GM12878 (cell line): Measurements from ENCODE around the gene SCARB2. TPM values are rescaled to one million over a fixed set of nuclear protein-coding genes. Genes with fewer than 3 reads are reported as not detected.

ENCODE experiments used
- ATAC-seq: fragments of 200-7000 bp; cut with Tn5 transposase; 3 replicates; pipeline ENCODE4 v1.9.1; 2020; ENCODE audit warnings: mild to moderate bottlenecking, moderate library complexity
- BruUV-seq: library from RNA; stranded (reverse); fragments of 400-500 nt; replicated peaks from 2 replicates; lab custom pipeline; 2021; lab: Mats Ljungman, UMichigan
- CTCF ChIA-PET: fragments of 300-600 bp; sonication (Branson Sonifier 250); formaldehyde crosslinking; extraction: SDS; loops from one replicate; lab custom pipeline; 2021; ENCODE audit warnings: inconsistent platforms; lab: Yijun Ruan, JAX
- POLR2A ChIA-PET: fragments of 350-600 bp; formaldehyde crosslinking; extraction: SDS; loops from one replicate; lab custom pipeline; 2021; ENCODE audit warnings: inconsistent platforms; lab: Charles Lee
- RAD21 ChIA-PET: fragments of 300-600 bp; sonication (Branson Sonifier 250); formaldehyde crosslinking; loops from one replicate; lab custom pipeline; 2023; ENCODE audit warnings: antibody characterized with exemption; ENCODE audit not compliant: unreplicated experiment; lab: Charles Lee
- SMC1A ChIA-PET: fragments of 300-600 bp; sonication (Branson Sonifier 250); formaldehyde crosslinking; loops from one replicate; lab custom pipeline; 2023; ENCODE audit not compliant: unreplicated experiment, uncharacterized antibody; lab: Charles Lee
- DNase-seq: peaks from one replicate; pipeline ENCODE4 v3.0.0-alpha.2; 2011; ENCODE audit warnings: low read depth, low spot score
- FAIRE-seq: peaks from 3 replicates; lab custom pipeline; 2011; peaks lifted over from hg19 to GRCh38; lab: Jason Lieb, UNC
- H2AFZ ChIP-seq: 2 replicates; pipeline ENCODE4 v1.6.0; 2011; ENCODE audit warnings: low read depth, low read length, control low read depth; ENCODE audit not compliant: control insufficient read depth
- H3K27ac ChIP-seq: 2 replicates; pipeline ENCODE4 v1.5.1; 2011; ENCODE audit warnings: control low read depth; ENCODE audit not compliant: control insufficient read depth, insufficient read depth
- H3K27me3 ChIP-seq, 2 experiments: replicated peaks in 1 of 2; 2 replicates each; pipeline versions ENCODE4 v1.6.0 to v1.6.1; 2011; ENCODE audit warnings: low read length in 1 of 2; ENCODE audit not compliant: control insufficient read depth in 2 of 2, insufficient read depth in 2 of 2
- H3K36me3 ChIP-seq, 2 experiments: 2 replicates each; pipeline ENCODE4 v1.5.1; 2011; ENCODE audit warnings: low read length in 1 of 2; ENCODE audit not compliant: control insufficient read depth in 2 of 2, insufficient read depth in 2 of 2
- H3K4me1 ChIP-seq: 2 replicates; pipeline ENCODE4 v1.6.1; 2011; ENCODE audit warnings: mild to moderate bottlenecking, low read length, moderate library complexity, mixed read lengths; ENCODE audit not compliant: control insufficient read depth, insufficient read depth
- H3K4me2 ChIP-seq: 2 replicates; pipeline ENCODE4 v1.6.0; 2011; ENCODE audit warnings: control low read depth; ENCODE audit not compliant: control insufficient read depth, insufficient read depth
- H3K4me3 ChIP-seq: fragments of 200-600 bp; sonication (generic); 2 replicates; pipeline ENCODE4 v1.5.1; 2016
- H3K79me2 ChIP-seq: 2 replicates; pipeline ENCODE4 v1.6.0; 2011; ENCODE audit warnings: low read length; ENCODE audit not compliant: control insufficient read depth, insufficient read depth
- H3K9ac ChIP-seq: 2 replicates; pipeline ENCODE4 v1.8.0; 2011; ENCODE audit warnings: low read length, control low read depth, mixed read lengths; ENCODE audit not compliant: control insufficient read depth, insufficient read depth
- H3K9me3 ChIP-seq: replicated peaks from 3 replicates; pipeline ENCODE4 v1.5.1; 2011; ENCODE audit warnings: mild to moderate bottlenecking, low read length; ENCODE audit not compliant: control insufficient read depth, insufficient read depth
- H4K20me1 ChIP-seq: 2 replicates; pipeline ENCODE4 v1.6.0; 2011; ENCODE audit not compliant: control insufficient read depth, insufficient read depth
- CREB1 ChIP-seq: IDR thresholded peaks from 2 replicates; pipeline ENCODE4 v1.6.1; 2012; ENCODE audit warnings: low read depth, mild to moderate bottlenecking, inconsistent platforms
- EGR1 ChIP-seq, 2 experiments: IDR thresholded peaks; 1 replicate in 1 of 2; 2 replicates in 1 of 2; pipeline ENCODE4 v1.6.1; 2011 to 2012; ENCODE audit warnings: low read depth in 2 of 2, low read length in 2 of 2, borderline replicate concordance in 1 of 2, mild to moderate bottlenecking in 1 of 2, moderate library complexity in 1 of 2
- EZH2 ChIP-seq: IDR thresholded peaks from 2 replicates; pipeline ENCODE4 v1.6.1; 2012; ENCODE audit warnings: low read depth, mild to moderate bottlenecking, control low read depth, inconsistent platforms, low read length, borderline replicate concordance; ENCODE audit not compliant: control insufficient read depth
- FOS ChIP-seq: IDR thresholded peaks from 3 replicates; pipeline ENCODE4 v1.6.1; 2011; ENCODE audit warnings: borderline replicate concordance; ENCODE audit not compliant: insufficient read length; ENCODE audit errors: extremely low read depth
- FOXK2 ChIP-seq: fragments of 450-650 bp; IDR thresholded peaks from 2 replicates; pipeline ENCODE4 v1.6.1; 2017; ENCODE audit warnings: mild to moderate bottlenecking, moderate library complexity
- LARP7 ChIP-seq: fragments of 450-650 bp; IDR thresholded peaks from 2 replicates; pipeline ENCODE4 v1.6.1; 2017; ENCODE audit warnings: mild to moderate bottlenecking
- NFIC ChIP-seq: IDR thresholded peaks from 2 replicates; pipeline ENCODE4 v1.6.1; 2012; ENCODE audit warnings: low read depth, mild to moderate bottlenecking, inconsistent platforms, low read length, moderate library complexity
- NR2C1 ChIP-seq: fragments of 450-650 bp; IDR thresholded peaks from 2 replicates; pipeline ENCODE4 v1.6.1; 2017; ENCODE audit warnings: antibody characterized with exemption, mild to moderate bottlenecking, moderate library complexity
- PAX5 ChIP-seq: IDR thresholded peaks from 2 replicates; pipeline ENCODE4 v1.6.1; 2011; ENCODE audit warnings: low read depth, low read length, borderline replicate concordance
- STAT3 ChIP-seq: IDR thresholded peaks from 2 replicates; pipeline ENCODE4 v1.6.1; 2011; ENCODE audit warnings: low read depth, low read length, improper control_type of control experiment
- ZNF592 ChIP-seq: fragments of 450-650 bp; IDR thresholded peaks from 2 replicates; pipeline ENCODE4 v1.6.1; 2017; ENCODE audit warnings: mild to moderate bottlenecking, moderate library complexity
- WGBS: methylation state at CpG from one replicate; pipeline ENCODE4 v1.1.6; 2016; ENCODE audit warnings: low lambda C conversion rate; ENCODE audit not compliant: insufficient replicate concordance, insufficient coverage; ENCODE audit errors: missing lambda C conversion rate; 5-methylcytosine and 5-hydroxymethylcytosine counted together
- in situ Hi-C: fragments of 300-500 bp; cut with MboI; formaldehyde crosslinking; loops from 9 replicates; pipeline ENCODE4 v1.14.3; 2018; ENCODE audit warnings: mixed read lengths
- intact Hi-C: fragments of 100-400 bp; cut with micrococcal nuclease; formaldehyde crosslinking; loops from one replicate; pipeline ENCODE4 v1.14.2; 2022; ENCODE audit not compliant: unreplicated experiment
- polyA plus RNA-seq, 11 experiments: library from polyadenylated mRNA; depleted of rRNA in 4 of 11; unstranded in 6 of 11; stranded (reverse) in 5 of 11; fragments of >200 nt; fragmentation: Nextera tagmentation in 4 of 11; fragmentation: Illumina TruSeq in 1 of 11; extraction: Ambion mirVana in 4 of 11; extraction: Trizol in 1 of 11; gene quantifications; 1 replicate in 1 of 11; 2 replicates in 10 of 11; pipeline versions ENCODE4 v1.2.1 to v1.2.3, GENCODE V29; 2011 to 2016; ENCODE audit warnings: inconsistent platforms in 2 of 11, missing spikeins in 2 of 11, low read depth in 1 of 11
- total RNA-seq, 4 experiments: library from RNA; depleted of rRNA in 3 of 4; stranded (reverse); fragments of >200 nt in 3 of 4; fragmentation: Illumina TruSeq in 1 of 4; extraction: Trizol in 1 of 4; gene quantifications; 2 replicates each; pipeline versions ENCODE4 v1.2.1 to v1.2.3, GENCODE V29; 2013 to 2021

The SCARB2 gene
- total and polyA plus RNA-seq, 10 of the 15 experiments (the other 5 are each of a cell fraction or from before 2014, with no cell fraction given) = 2.1 to 11.7 (median 9.5) TPM

GRCh38 chr4:76192236-76192635 lies 21.4 kb downstream of the SCARB2 start:
- ChIA-PET CTCF (interaction anchor here (4.3 kb wide), 1 partner anchor 13 kb away, joined by 25 read pairs; no protein-coding TSS in a partner anchor), RAD21 (no interaction called here), SMC1A (no interaction called here), POLR2A (no interaction called here)
- no peak for FAIRE-seq
- intact Hi-C loops = no loop called here
- Histone ChIP-seq H3K27ac (no peak overlapping the region), H3K4me1 (peaks cover 21% of the 10 kb centered on the region), H2AFZ (no peak overlapping the region), H3K4me2 (no peak overlapping the region), H3K36me3 (peaks cover 0 to 3% of the 10 kb centered on the region in 2 experiments; a peak in 2 of 4 replicates), H3K79me2 (no peaks in the 10 kb centered on the region; the same call in none of the 2 replicates), H3K27me3 (no peaks in the 10 kb centered on the region), H3K9ac (no peak overlapping the region), H4K20me1 (no peaks in the 10 kb centered on the region), H3K4me3 (no peak overlapping the region), H3K9me3 (peaks cover 6% of the 10 kb centered on the region; the same call in 2 of the 3 replicates)
- 73% methylated on average over 2 of the region's 2 CpGs for WGBS
- no peak for TF ChIP-seq NFIC
- TF ChIP-seq CREB1 = no peak
- no peak for TF ChIP-seq EGR1 (IDR thresholded peaks at IDR 0.05; ENCODE audit: borderline replicate concordance in 1 of 2, low read depth in 2 of 2, low read length in 2 of 2)
- TF ChIP-seq LARP7 = no peak
- no peak for TF ChIP-seq PAX5
- no peak for TF ChIP-seq ZNF592
- no peak for TF ChIP-seq EZH2
- no peak for TF ChIP-seq NR2C1
- no peak for TF ChIP-seq STAT3
- TF ChIP-seq FOS = no peak
- no peak for TF ChIP-seq FOXK2
- no peak for ATAC-seq
- no TSS peak for BruUV-seq
- in situ Hi-C loops = no loop called here
- no peak for DNase-seq
